Measurements from ENCODE around the gene DMBX1.

DNA sequence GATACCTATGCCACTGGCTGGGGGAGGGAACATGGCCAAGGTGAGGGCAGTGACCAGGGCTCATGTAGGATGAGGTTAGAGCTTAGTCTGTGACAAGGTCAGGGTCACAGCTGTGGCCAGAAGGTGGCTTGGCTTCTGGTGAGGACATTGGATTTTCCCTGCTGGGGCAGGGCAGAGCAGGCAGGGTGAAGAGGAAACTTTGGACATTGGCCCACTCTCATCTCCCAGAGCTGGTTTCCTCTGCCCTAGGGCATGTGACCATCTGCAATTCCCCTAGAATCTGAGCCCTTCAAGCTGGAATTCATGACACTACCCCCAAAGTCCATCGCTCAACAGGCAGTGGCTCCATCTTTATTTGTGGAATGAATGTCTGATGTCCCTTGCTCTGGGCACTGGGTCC lies 5.3 kb downstream of the DMBX1 start:
- no peak for TF ChIP-seq CTCF (IDR thresholded peaks at IDR 0.05)
- no peak for TF ChIP-seq POLR2AphosphoS5 (IDR thresholded peaks at IDR 0.05)
- TF ChIP-seq POLR2A (IDR thresholded peaks at IDR 0.05; ENCODE audit: low read depth) = no peak
